B cell (primary cell): ENCODE data around the gene FBXL16. TPM values are rescaled to one million over a fixed set of nuclear protein-coding genes. Genes with fewer than 3 reads are reported as not detected.

ENCODE experiments used
- ATAC-seq: fragments of 200-7000 bp; cut with Tn5 transposase; one replicate; pipeline ENCODE4 v1.10.0; 2021; ENCODE audit warnings: low read depth, mild to moderate bottlenecking, moderate number of reproducible peaks, moderate library complexity
- CTCF ChIA-PET: fragments of 350-600 bp; sonication (Branson Sonifier 250); formaldehyde crosslinking; loops from one replicate; lab custom pipeline; 2021; ENCODE audit warnings: antibody characterized with exemption, inconsistent platforms; lab: Charles Lee
- POLR2A ChIA-PET: fragments of 350-600 bp; sonication (Branson Sonifier 250); formaldehyde crosslinking; loops from one replicate; lab custom pipeline; 2021; ENCODE audit warnings: antibody characterized with exemption; lab: Charles Lee
- DNase-seq: peaks from one replicate; pipeline ENCODE4 v3.0.0; 2013
- H2AFZ ChIP-seq: 2 replicates; pipeline ENCODE4 v1.6.1; 2012; ENCODE audit warnings: mild to moderate bottlenecking, low read depth, low read length; ENCODE audit not compliant: insufficient read depth, poor library complexity, severe bottlenecking
- H3K27ac ChIP-seq, 2 donors: 1 replicate in 1 of 2; 2 replicates in 1 of 2; pipeline ENCODE4 v1.5.1; 2012 to 2013; ENCODE audit warnings: low read length in 2 of 2, mild to moderate bottlenecking in 2 of 2, moderate library complexity in 1 of 2
- H3K27me3 ChIP-seq, 4 experiments: fragments of 200-600 bp in 1 of 4; sonication (generic) in 1 of 4; replicated peaks in 1 of 4; 1 replicate in 2 of 4; 2 replicates in 2 of 4; pipeline versions ENCODE4 v1.6.1 to v1.7.0; 2013 to 2016; ENCODE audit warnings: low read length in 3 of 4, mild to moderate bottlenecking in 2 of 4, mixed read lengths in 1 of 4, moderate library complexity in 1 of 4; ENCODE audit not compliant: insufficient read depth in 4 of 4, control insufficient read depth in 3 of 4; ENCODE audit errors: control extremely low read depth in 1 of 4
- H3K36me3 ChIP-seq, 2 experiments: replicated peaks in 1 of 2; 1 replicate in 1 of 2; 2 replicates in 1 of 2; pipeline versions ENCODE4 v1.6.1 to v1.7.1; 2013; ENCODE audit warnings: low read length in 1 of 2; ENCODE audit not compliant: insufficient read depth in 2 of 2, control insufficient read depth in 1 of 2; ENCODE audit errors: control extremely low read depth in 1 of 2, extremely low read depth in 1 of 2
- H3K4me1 ChIP-seq, 2 donors: fragments of 200-600 bp in 1 of 2; sonication (generic) in 1 of 2; 1 replicate in 1 of 2; 2 replicates in 1 of 2; pipeline versions ENCODE4 v1.5.1 to v1.6.1; 2013 to 2017; ENCODE audit warnings: low read length in 2 of 2; ENCODE audit not compliant: control insufficient read depth in 2 of 2, insufficient read depth in 2 of 2
- H3K4me2 ChIP-seq: replicated peaks from 2 replicates; pipeline ENCODE3; 2012; ENCODE audit warnings: mild to moderate bottlenecking, low read depth, low read length; ENCODE audit not compliant: poor library complexity, severe bottlenecking
- H3K4me3 ChIP-seq, 5 experiments: fragments of 200-600 bp in 1 of 5; sonication (generic) in 1 of 5; 1 replicate in 3 of 5; 2 replicates in 2 of 5; pipeline versions ENCODE4 v1.5.1 to v1.7.0; 2011 to 2016; ENCODE audit warnings: low read length in 4 of 5, mild to moderate bottlenecking in 4 of 5, low read depth in 2 of 5, control low read depth in 1 of 5, moderate library complexity in 1 of 5; ENCODE audit not compliant: insufficient read depth in 1 of 5; ENCODE audit errors: control extremely low read depth in 1 of 5, extremely low read depth in 1 of 5
- H3K79me2 ChIP-seq: fragments of 200-600 bp; sonication (generic); one replicate; pipeline ENCODE4 v1.6.0; 2016; ENCODE audit warnings: low read length; ENCODE audit not compliant: control insufficient read depth, insufficient read depth
- H3K9ac ChIP-seq: fragments of 200-600 bp; sonication (generic); 2 replicates; pipeline ENCODE4 v1.6.1; 2017; ENCODE audit warnings: mild to moderate bottlenecking, low read length, moderate library complexity
- H3K9me3 ChIP-seq, 3 donors: one replicate each; pipeline versions ENCODE4 v1.6.1 to v1.7.1; 2013; ENCODE audit warnings: low read length in 2 of 3; ENCODE audit not compliant: control insufficient read depth in 2 of 3, insufficient read depth in 1 of 3; ENCODE audit errors: control extremely low read depth in 1 of 3
- H4K20me1 ChIP-seq: 2 replicates; pipeline ENCODE4 v1.6.0; 2012; ENCODE audit warnings: mild to moderate bottlenecking, low read length; ENCODE audit not compliant: insufficient read depth, control insufficient read depth, poor library complexity, severe bottlenecking
- H3K27ac Mint-ChIP-seq: one replicate; pipeline ENCODE4 v1.8.0; 2021; ENCODE audit warnings: mixed read lengths
- H3K27me3 Mint-ChIP-seq: one replicate; pipeline ENCODE4 v1.8.0; 2021; ENCODE audit warnings: mixed read lengths
- H3K4me1 Mint-ChIP-seq: one replicate; pipeline ENCODE4 v1.8.0; 2021; ENCODE audit warnings: mixed read lengths
- H3K4me3 Mint-ChIP-seq: one replicate; pipeline ENCODE4 v1.8.0; 2021; ENCODE audit warnings: mixed read lengths
- H3K9me3 Mint-ChIP-seq: one replicate; pipeline ENCODE4 v1.8.0; 2022; ENCODE audit warnings: mixed read lengths; ENCODE audit not compliant: insufficient read depth
- CTCF ChIP-seq: fragments of 200-600 bp; IDR thresholded peaks from one replicate; pipeline ENCODE4 v1.8.0; 2022; ENCODE audit warnings: antibody characterized with exemption, mild to moderate bottlenecking
- EZH2 ChIP-seq: IDR thresholded peaks from 2 replicates; pipeline ENCODE4 v1.6.1; 2012; ENCODE audit warnings: borderline replicate concordance, low read depth, mild to moderate bottlenecking, moderate library complexity, low read length; ENCODE audit not compliant: insufficient read depth, poor library complexity, severe bottlenecking
- WGBS: methylation state at CpG from one replicate; pipeline ENCODE4 v1.1.5; 2013; ENCODE audit warnings: missing lambda C conversion rate; ENCODE audit not compliant: insufficient coverage; 5-methylcytosine and 5-hydroxymethylcytosine counted together
- intact Hi-C: fragments of 100-400 bp; cut with micrococcal nuclease; formaldehyde crosslinking; loops from one replicate; pipeline ENCODE4 v1.10.0; 2022
- polyA plus RNA-seq: library from polyadenylated mRNA; depleted of rRNA; stranded (reverse); fragments of >200 nt; gene quantifications from 2 replicates; pipeline ENCODE4 v1.2.3, GENCODE V29; 2012
- total RNA-seq, 2 donors: library from RNA; stranded (reverse); fragments of 120-200 nt in 1 of 2; gene quantifications; 1 replicate in 1 of 2; 2 replicates in 1 of 2; pipeline versions ENCODE4 v1.2.3 to v1.2.4, GENCODE V29; 2013 to 2022

FBXL16 gene
- total and polyA plus RNA-seq, 2 donors (not counting 1 experiment from before 2014, with no cell fraction given), result 2.2 to 5.8 TPM

GRCh38 chr16:720990-721764, 15.6 kb upstream of the FBXL16 start, which contains the start of gene ANTKMT:
TSS of gene ANTKMT (plus strand) at chr16:721146. CDS start at chr16:721275, 129 bp downstream.
- DNase-seq (peak; percentile 92), ATAC-seq (peak; percentile 86)
- Mint-ChIP-seq H3K27me3 (no peaks in the 10 kb centered on the region), H3K4me3 (peak within 1 kb of the TSS; percentile 84), H3K4me1 (peaks cover 21% of the 10 kb centered on the region), H3K27ac (peak within 1 kb of the TSS; percentile 80), H3K9me3 (no peaks in the 10 kb centered on the region)
- H2AFZ ChIP-seq, result peak within 1 kb of the TSS; percentile 77
- H3K27ac ChIP-seq, result peak within 1 kb of the TSS; percentile 54 to 86
- CTCF ChIA-PET, result interaction anchor here (1.0 to 3.8 kb wide), 5 partner anchors 9 to 64 kb away, joined by 3 to 26 read pairs (median 9); partner anchors contain the start of genes CIAO3 and JMJD8
- WGBS, result 5% methylated on average over 106 of the region's 106 CpGs
- H3K9me3 ChIP-seq, result peaks cover 0 to 8% (median 0%) of the 10 kb centered on the region in 3 donors
- no peaks in the 10 kb centered on the region for H3K36me3 ChIP-seq
- H3K27me3 ChIP-seq, result peaks cover 0 to 6% (median 3%) of the 10 kb centered on the region in 4 experiments
- H4K20me1 ChIP-seq, result peaks cover 23% of the 10 kb centered on the region
- H3K4me3 ChIP-seq, result peak within 1 kb of the TSS; percentile 34 to 76 (median 73)
- H3K4me2 ChIP-seq, result peak within 1 kb of the TSS; percentile 98
- no peaks in the 10 kb centered on the region for H3K79me2 ChIP-seq
- peaks cover 21 to 38% of the 10 kb centered on the region in 2 donors for H3K4me1 ChIP-seq
- H3K9ac ChIP-seq, result peak within 1 kb of the TSS; percentile 77
- POLR2A ChIA-PET, result interaction anchor here (1.0 to 1.9 kb wide), 4 partner anchors 14 to 37 kb away, joined by 3 to 5 read pairs (median 4); partner anchors contain the start of genes JMJD8 and WDR24
- no peak for TF ChIP-seq EZH2
- TF ChIP-seq CTCF, result no peak
- intact Hi-C loops, result loop anchor here (5.0 kb wide), 1 partner anchor 39 kb away; the partner anchor contains the start of genes JMJD8 and STUB1
